ENCODE results near the gene TUT1. TPM values are rescaled to one million over a fixed set of nuclear protein-coding genes. Genes with fewer than 3 reads are reported as not detected.

TUT1 gene
- total RNA-seq, 1 donor from 2014 or later: 29.7 TPM

GRCh38 chr11:62532096-62532495 is 59.2 kb downstream of the TUT1 start:
- no peak for DNase-seq
- no peaks in the 10 kb centered on the region for H3K27me3 Mint-ChIP-seq (ENCODE audit: unreplicated experiment)
- TF ChIP-seq, protein P1, sequence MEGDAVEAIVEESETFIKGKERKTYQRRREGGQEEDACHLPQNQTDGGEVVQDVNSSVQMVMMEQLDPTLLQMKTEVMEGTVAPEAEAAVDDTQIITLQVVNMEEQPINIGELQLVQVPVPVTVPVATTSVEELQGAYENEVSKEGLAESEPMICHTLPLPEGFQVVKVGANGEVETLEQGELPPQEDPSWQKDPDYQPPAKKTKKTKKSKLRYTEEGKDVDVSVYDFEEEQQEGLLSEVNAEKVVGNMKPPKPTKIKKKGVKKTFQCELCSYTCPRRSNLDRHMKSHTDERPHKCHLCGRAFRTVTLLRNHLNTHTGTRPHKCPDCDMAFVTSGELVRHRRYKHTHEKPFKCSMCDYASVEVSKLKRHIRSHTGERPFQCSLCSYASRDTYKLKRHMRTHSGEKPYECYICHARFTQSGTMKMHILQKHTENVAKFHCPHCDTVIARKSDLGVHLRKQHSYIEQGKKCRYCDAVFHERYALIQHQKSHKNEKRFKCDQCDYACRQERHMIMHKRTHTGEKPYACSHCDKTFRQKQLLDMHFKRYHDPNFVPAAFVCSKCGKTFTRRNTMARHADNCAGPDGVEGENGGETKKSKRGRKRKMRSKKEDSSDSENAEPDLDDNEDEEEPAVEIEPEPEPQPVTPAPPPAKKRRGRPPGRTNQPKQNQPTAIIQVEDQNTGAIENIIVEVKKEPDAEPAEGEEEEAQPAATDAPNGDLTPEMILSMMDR (IDR thresholded peaks at IDR 0.05; ENCODE audit: partially characterized antibody, unreplicated experiment): no peak
- no peak overlapping the region for H3K4me3 Mint-ChIP-seq (ENCODE audit: unreplicated experiment)
- peaks cover 6% of the 10 kb centered on the region for H3K9me3 Mint-ChIP-seq (ENCODE audit: unreplicated experiment)
- H3K4me1 Mint-ChIP-seq (ENCODE audit: low read depth, unreplicated experiment): peaks cover 2% of the 10 kb centered on the region
- peaks cover 16% of the 10 kb centered on the region for H3K36me3 Mint-ChIP-seq (ENCODE audit: unreplicated experiment)
- H3K27ac Mint-ChIP-seq (ENCODE audit: unreplicated experiment): no peak overlapping the region

Small RNA genes within 50 kb of the gene (microRNA-seq; reads per million reads assigned to microRNA genes)
- gene MIR6747 (ENCODE audit: unreplicated experiment): 4.3 reads per million, percentile 29 among the genes with 10 or more reads in this experiment

Other genes starting within 250 kb of the TUT1 start
- not detected for gene SCGB1A1, start 172.5 kb downstream of the TUT1 start, total RNA-seq (ENCODE audit: unreplicated experiment)
- gene AHNAK, start 44.7 kb downstream of the TUT1 start, total RNA-seq (ENCODE audit: unreplicated experiment): 4.5 TPM
- gene EEF1G, start 17.6 kb downstream of the TUT1 start, total RNA-seq (ENCODE audit: unreplicated experiment): 928 TPM
- gene MTA2, start 10.3 kb upstream of the TUT1 start, total RNA-seq (ENCODE audit: unreplicated experiment): 172 TPM
- 26.7 TPM for gene EML3, start 21.3 kb upstream of the TUT1 start, total RNA-seq (ENCODE audit: unreplicated experiment)
- 1.3 TPM for gene ROM1, start 21.7 kb upstream of the TUT1 start, total RNA-seq (ENCODE audit: unreplicated experiment)
- 71.6 TPM for gene B3GAT3, start 30.5 kb upstream of the TUT1 start, total RNA-seq (ENCODE audit: unreplicated experiment)
- gene GANAB, start 55.1 kb upstream of the TUT1 start, total RNA-seq (ENCODE audit: unreplicated experiment): 213 TPM
- 20.9 TPM for gene INTS5, start 61.8 kb upstream of the TUT1 start, total RNA-seq (ENCODE audit: unreplicated experiment)
- 73.6 TPM for gene C11orf98, start 73.7 kb upstream of the TUT1 start, total RNA-seq (ENCODE audit: unreplicated experiment)
- gene CSKMT, start 73.8 kb upstream of the TUT1 start, total RNA-seq (ENCODE audit: unreplicated experiment): 15.7 TPM
- gene UQCC3, start 80.2 kb upstream of the TUT1 start, total RNA-seq (ENCODE audit: unreplicated experiment): 5.7 TPM
- 4.6 TPM for gene LBHD1, start 80.7 kb upstream of the TUT1 start, total RNA-seq (ENCODE audit: unreplicated experiment)
- 146 TPM for gene UBXN1, start 87.5 kb upstream of the TUT1 start, total RNA-seq (ENCODE audit: unreplicated experiment)
- 1.8 TPM for gene LRRN4CL, start 98.0 kb upstream of the TUT1 start, total RNA-seq (ENCODE audit: unreplicated experiment)
- gene BSCL2, start 115.9 kb upstream of the TUT1 start, total RNA-seq (ENCODE audit: unreplicated experiment): 550 TPM
- 266 TPM for gene GNG3, start 116.2 kb upstream of the TUT1 start, total RNA-seq (ENCODE audit: unreplicated experiment)
- gene HNRNPUL2, start 135.9 kb upstream of the TUT1 start, total RNA-seq (ENCODE audit: unreplicated experiment): 58.6 TPM
- 34.1 TPM for gene TTC9C, start 137.0 kb upstream of the TUT1 start, total RNA-seq (ENCODE audit: unreplicated experiment)
- 14.6 TPM for gene ZBTB3, start 162.6 kb upstream of the TUT1 start, total RNA-seq (ENCODE audit: unreplicated experiment)
- gene POLR2G, start 170.1 kb upstream of the TUT1 start, total RNA-seq (ENCODE audit: unreplicated experiment): 92.5 TPM
- 39.4 TPM for gene TAF6L, start 179.9 kb upstream of the TUT1 start, total RNA-seq (ENCODE audit: unreplicated experiment)
- 28.2 TPM for gene TMEM179B, start 195.9 kb upstream of the TUT1 start, total RNA-seq (ENCODE audit: unreplicated experiment)
- gene TMEM223, start 200.5 kb upstream of the TUT1 start, total RNA-seq (ENCODE audit: unreplicated experiment): 17.4 TPM
- gene NXF1, start 213.9 kb upstream of the TUT1 start, total RNA-seq (ENCODE audit: unreplicated experiment): 104 TPM
- gene STX5, start 240.5 kb upstream of the TUT1 start, total RNA-seq (ENCODE audit: unreplicated experiment): 40.7 TPM
- gene TEX54, start 241.3 kb upstream of the TUT1 start, total RNA-seq (ENCODE audit: unreplicated experiment): 1.0 TPM
- 69.0 TPM for gene WDR74, start 248.1 kb upstream of the TUT1 start, total RNA-seq (ENCODE audit: unreplicated experiment)